Measurements from ENCODE around the gene SORL1.

Gene SORL1

GRCh38 chr11:121603316-121603715 is 151.2 kb downstream of the SORL1 start:
- H3K27me3 ChIP-seq (ENCODE audit: insufficient read depth, low read length), result no peaks in the 10 kb centered on the region
- no peaks in the 10 kb centered on the region for H3F3A ChIP-seq (ENCODE audit: insufficient read depth, low read length)
- no peak overlapping the region for H2AFZ ChIP-seq (ENCODE audit: low read length)
- H4K20me1 ChIP-seq (ENCODE audit: insufficient read depth, low read length), result no peaks in the 10 kb centered on the region
- H3K4me3 ChIP-seq (ENCODE audit: low read depth, low read length, poor library complexity, severe bottlenecking), result no peak overlapping the region
- TF ChIP-seq EZH2 (IDR thresholded peaks at IDR 0.05; ENCODE audit: borderline replicate concordance, low read length) (no peak), CTCF (IDR thresholded peaks at IDR 0.05; ENCODE audit: low read length) (no peak)
- no peak overlapping the region for H3K9ac ChIP-seq (ENCODE audit: low read length)
- no peaks in the 10 kb centered on the region for H3K9me2 ChIP-seq (ENCODE audit: low read depth, low read length)
- no peaks in the 10 kb centered on the region for H3K79me2 ChIP-seq (ENCODE audit: insufficient read depth, low read length)
- H3K4me1 ChIP-seq (ENCODE audit: insufficient read depth, low read length, severe bottlenecking), result no peaks in the 10 kb centered on the region
- H3K9me3 ChIP-seq (ENCODE audit: low read length), result no peaks in the 10 kb centered on the region
- H3K27ac ChIP-seq (ENCODE audit: low read depth, low read length, poor library complexity, severe bottlenecking), result no peak overlapping the region
- H3K4me2 ChIP-seq (ENCODE audit: low read length), result no peak overlapping the region
- H3K36me3 ChIP-seq (ENCODE audit: insufficient read depth, low read length), result peaks cover 91% of the 10 kb centered on the region

GRCh38 chr11:121604152-121604551 is 152.0 kb downstream of the SORL1 start:
- no peak overlapping the region for H3K4me3 ChIP-seq (ENCODE audit: low read depth, low read length, poor library complexity, severe bottlenecking)
- H3K79me2 ChIP-seq (ENCODE audit: insufficient read depth, low read length), result no peaks in the 10 kb centered on the region
- H3K4me1 ChIP-seq (ENCODE audit: insufficient read depth, low read length, severe bottlenecking), result no peaks in the 10 kb centered on the region
- no peak for TF ChIP-seq EZH2 (IDR thresholded peaks at IDR 0.05; ENCODE audit: borderline replicate concordance, low read length)
- TF ChIP-seq CTCF (IDR thresholded peaks at IDR 0.05; ENCODE audit: low read length), result no peak
- H4K20me1 ChIP-seq (ENCODE audit: insufficient read depth, low read length), result no peaks in the 10 kb centered on the region
- no peak overlapping the region for H3K27ac ChIP-seq (ENCODE audit: low read depth, low read length, poor library complexity, severe bottlenecking)
- H3K4me2 ChIP-seq (ENCODE audit: low read length), result no peak overlapping the region
- H3K36me3 ChIP-seq (ENCODE audit: insufficient read depth, low read length), result peaks cover 93% of the 10 kb centered on the region
- H3K9ac ChIP-seq (ENCODE audit: low read length), result no peak overlapping the region
- H3K9me3 ChIP-seq (ENCODE audit: low read length), result no peaks in the 10 kb centered on the region
- H2AFZ ChIP-seq (ENCODE audit: low read length), result no peak overlapping the region
- no peaks in the 10 kb centered on the region for H3K27me3 ChIP-seq (ENCODE audit: insufficient read depth, low read length)
- no peaks in the 10 kb centered on the region for H3K9me2 ChIP-seq (ENCODE audit: low read depth, low read length)
- no peaks in the 10 kb centered on the region for H3F3A ChIP-seq (ENCODE audit: insufficient read depth, low read length)

- Histone ChIP-seq H3K79me2 (ENCODE audit: insufficient read depth, low read length) (no peaks in the 10 kb centered on the region), H4K20me1 (ENCODE audit: insufficient read depth, low read length) (no peaks in the 10 kb centered on the region), H3K9ac (ENCODE audit: low read length) (no peak overlapping the region), H3K4me2 (ENCODE audit: low read length) (no peak overlapping the region), H3K4me3 (ENCODE audit: low read depth, low read length, poor library complexity, severe bottlenecking) (no peak overlapping the region), H3F3A (ENCODE audit: insufficient read depth, low read length) (no peaks in the 10 kb centered on the region), H3K36me3 (ENCODE audit: insufficient read depth, low read length) (peaks cover 100% of the 10 kb centered on the region), H3K9me3 (ENCODE audit: low read length) (no peaks in the 10 kb centered on the region), H3K9me2 (ENCODE audit: low read depth, low read length) (no peaks in the 10 kb centered on the region), H3K27ac (ENCODE audit: low read depth, low read length, poor library complexity, severe bottlenecking) (no peak overlapping the region), H3K4me1 (ENCODE audit: insufficient read depth, low read length, severe bottlenecking) (no peaks in the 10 kb centered on the region), H3K27me3 (ENCODE audit: insufficient read depth, low read length) (no peaks in the 10 kb centered on the region), H2AFZ (ENCODE audit: low read length) (no peak overlapping the region)
- TF ChIP-seq CTCF (IDR thresholded peaks at IDR 0.05; ENCODE audit: low read length), result no peak
- TF ChIP-seq EZH2 (IDR thresholded peaks at IDR 0.05; ENCODE audit: borderline replicate concordance, low read length), result no peak
These were observed 154.2 kb downstream of the SORL1 start for GRCh38 chr11:121606354-121606753.
